ENCODE data around the gene FGF9.

FGF9 gene

DNA sequence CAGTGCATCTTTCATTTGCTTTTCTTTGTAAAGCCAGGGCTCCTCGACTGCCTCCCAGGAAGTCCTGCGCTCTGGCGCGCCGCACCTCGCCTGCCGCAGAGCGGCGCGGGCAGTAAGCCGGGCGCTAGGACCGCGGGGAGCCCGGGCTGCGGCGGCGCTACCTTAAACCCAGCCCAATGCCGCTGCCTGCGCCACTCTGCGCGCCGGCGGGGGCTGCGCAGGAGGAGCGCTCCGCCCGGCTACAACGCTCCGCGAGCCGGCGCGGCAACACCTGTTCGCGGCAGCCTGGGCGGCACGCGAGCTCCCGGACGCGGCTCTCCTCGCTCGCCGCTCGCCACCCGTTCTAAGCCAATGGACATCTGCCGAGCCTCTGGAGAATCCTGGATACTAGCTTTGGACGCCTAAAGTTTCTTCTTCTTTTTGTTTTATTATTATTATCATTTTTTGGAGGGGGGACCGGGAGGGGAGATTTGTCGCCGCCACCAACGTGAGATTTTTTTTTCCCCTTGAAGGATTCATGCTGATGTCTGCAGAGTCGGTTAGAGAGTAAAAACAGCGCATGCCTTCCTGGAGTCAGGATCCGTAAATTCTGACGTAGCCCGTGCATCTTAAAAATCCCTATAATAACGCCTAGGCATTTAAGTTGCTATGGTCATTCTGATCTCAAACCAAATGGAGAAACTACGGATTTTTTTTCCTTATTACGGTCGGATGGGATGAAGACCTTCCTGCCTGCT is at the start of gene FGF9:
Gene FGF9 (plus strand): TSS at position 191 of the 737 bp plus-strand sequence. CDS start 840 bp downstream, outside the sequence.
- DNase-seq, result peak; percentile 65

DNA sequence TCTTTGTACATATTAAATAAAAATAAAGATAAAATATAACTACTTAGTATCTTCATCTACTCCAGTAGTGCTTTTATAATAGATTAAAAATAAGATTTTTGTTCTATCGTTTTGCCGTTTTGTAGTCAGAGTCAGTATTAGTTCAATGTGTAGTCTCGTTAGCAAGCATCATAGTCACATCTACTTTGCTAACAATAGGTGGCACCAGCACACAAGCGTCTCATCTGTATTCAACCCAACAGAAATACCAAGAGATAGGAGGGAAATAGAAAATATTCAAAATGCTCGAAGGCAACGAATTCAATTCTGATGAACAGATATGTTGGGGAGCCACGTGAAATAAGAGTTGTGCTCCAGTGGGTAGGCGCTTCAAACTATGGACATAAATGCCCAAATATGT is 45.5 kb upstream of the FGF9 start:
- DNase-seq, result no peak

DNA sequence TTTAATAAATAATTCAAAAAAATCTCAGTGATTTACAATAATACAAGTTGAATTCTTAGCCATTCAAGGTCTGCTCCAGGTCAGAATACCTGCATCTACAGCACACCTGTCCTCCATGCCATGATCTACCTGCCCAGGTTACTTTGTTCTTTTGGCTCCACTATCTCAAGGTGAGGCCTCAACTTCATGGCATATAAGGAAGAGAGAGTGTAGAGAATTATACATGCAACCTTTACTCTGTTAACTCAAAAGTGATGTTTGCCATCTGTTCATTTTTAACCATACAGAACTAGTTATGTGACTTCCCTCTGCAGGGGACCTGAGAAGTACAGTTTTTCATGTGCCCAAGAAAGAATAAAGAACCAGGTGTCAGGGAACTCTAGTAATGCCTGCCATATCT is 38.7 kb upstream of the FGF9 start:
- DNase-seq, result no peak

DNA sequence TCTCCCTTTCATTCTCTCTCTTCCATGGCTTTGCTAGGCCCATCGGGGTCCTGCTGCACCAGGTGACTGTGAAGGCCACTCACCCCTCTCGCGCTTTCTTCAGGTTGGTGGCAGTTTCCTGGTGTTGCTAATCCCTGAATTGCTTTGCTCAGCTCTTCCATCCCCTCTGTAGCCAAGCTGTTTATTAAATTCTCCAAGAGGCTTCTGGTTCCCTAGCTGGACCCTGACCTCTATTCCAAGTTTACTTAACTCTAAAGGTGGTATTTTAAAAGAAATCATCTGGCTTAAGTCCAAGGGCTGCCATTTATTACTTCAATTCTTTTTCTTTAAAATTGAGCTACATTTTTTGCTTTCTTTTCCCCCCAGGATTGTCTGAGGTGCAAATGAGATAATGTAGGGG is 34.2 kb upstream of the FGF9 start:
- DNase-seq, result no peak

DNA sequence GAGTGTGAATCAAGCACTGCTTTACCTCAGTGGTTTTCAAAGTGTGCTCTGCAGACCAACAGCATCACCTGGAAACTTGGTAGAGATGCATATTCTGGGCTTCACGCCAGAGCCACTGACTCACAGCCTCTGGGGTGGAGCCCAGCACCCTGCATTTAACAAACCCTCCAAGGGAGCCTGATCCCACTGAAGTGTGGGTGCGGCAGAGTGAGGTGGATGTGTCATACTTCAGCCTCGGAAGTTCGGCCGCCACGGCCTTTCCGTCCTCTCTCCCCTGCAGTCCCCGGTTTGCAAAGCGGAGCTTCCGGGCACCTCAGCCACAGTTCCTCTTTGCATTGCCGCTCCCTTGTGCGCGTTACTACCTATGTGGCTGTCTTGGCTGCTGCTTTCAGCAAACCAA is 33.6 kb upstream of the FGF9 start:
- no peak for DNase-seq

DNA sequence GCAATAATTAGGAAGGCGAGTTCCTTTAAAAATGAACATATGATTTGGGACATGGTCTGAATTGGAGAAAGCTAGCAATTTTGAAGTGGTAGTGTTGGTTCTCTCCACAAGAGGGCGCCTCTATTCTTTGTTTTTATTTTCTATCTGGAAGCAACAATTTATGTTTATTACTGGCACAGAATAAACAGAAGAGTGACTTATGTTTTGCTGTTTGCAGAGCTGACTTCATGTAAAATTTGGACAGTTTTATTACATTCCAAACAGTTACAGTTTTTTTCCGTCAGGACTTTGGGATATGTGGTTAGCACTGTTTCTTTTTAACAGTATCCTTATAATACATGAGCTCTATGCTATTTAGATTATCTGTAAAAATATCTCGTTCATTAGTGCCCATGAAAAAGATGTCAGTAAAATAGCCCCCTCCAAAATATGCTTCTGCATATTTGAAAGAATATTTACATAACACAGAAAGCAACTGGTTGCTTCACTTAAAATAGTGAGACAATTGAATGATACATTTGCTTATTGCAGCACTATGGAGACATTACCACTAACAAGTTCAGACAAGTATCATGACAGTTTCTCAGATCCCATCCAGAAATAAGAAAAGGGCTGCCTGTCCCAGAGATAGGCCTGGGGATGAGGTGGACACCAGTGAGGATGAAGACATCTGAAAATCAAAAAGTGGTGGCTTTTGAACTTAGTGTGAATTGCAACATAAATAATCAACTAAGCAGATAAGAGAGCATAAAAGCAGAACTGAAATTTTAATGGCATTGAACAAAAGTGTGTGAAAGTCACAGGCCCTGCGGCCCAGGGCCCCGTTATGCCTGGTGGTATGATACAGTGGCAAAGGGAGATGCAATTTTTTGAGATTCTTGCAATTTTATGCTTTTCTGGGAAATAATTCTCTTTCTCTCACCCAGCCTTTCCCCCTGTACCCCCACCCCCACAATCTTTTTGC is 32.3 kb upstream of the FGF9 start:
- peak; percentile 57 for DNase-seq

DNA sequence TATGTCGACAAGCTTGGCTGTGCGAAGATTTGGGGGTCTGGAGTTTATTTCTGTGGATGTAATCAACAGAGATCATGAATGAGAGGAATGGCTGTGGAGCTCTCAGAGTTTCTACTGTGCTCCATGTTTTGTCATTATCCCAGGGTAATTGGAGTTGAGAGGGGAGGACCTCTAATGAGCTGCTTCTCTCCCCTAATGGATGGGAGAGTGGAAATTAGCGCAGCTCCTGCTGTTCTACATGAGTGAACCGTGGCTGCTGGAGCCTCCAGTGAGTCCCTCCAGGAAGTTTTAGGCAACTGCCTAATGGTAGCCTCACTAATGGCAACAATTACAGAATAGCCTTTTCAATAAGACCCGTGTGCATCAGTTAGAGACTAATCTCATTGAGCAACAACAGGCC is 31.3 kb upstream of the FGF9 start:
- DNase-seq, result no peak

GRCh38 chr13:21641629-21642028 is 29.2 kb upstream of the FGF9 start:
- no peak for DNase-seq

GRCh38 chr13:21657538-21657937 is 13.3 kb upstream of the FGF9 start:
- DNase-seq, result no peak

DNA sequence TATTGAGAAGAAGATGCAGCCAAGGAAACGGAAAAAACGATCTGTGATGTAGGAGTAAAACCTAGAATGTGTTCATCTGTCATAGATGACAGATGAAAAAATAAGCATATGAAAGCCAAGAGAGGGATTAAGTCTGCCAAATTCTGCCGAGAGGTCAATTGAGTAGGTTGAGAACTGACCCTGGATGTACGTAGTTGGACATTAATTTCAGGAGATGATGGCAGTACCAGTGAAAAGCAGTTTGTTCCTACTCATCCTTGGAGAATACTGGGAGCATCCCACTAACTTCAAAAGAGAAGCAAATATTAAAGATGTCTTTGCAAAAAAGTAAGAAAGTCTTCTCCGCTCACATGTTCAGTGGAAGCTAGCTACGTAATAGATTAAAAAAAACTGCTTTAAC is 11.8 kb upstream of the FGF9 start:
- DNase-seq, result no peak

- no peak for DNase-seq
Observed at GRCh38 chr13:21661097-21661909, 9.6 kb upstream of the FGF9 start.

DNA sequence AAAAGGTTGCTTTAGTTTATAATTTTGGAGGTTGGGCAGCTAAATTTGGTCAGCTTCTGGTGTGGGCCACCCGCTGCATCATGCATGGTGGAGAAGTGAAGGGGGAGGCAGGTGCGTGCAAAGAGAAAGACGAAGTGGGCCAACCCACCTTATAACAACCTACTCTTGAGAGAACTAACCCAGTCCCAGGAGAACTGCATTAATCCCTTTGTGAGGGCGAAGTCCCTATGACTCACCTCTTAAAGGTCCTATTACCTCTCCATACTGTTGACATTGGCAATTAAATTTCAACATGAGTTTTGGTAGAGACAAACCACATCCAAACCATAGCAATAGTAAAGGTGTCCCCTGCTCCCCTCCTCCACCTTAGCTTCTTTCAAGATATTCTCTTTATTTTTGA is 7.7 kb upstream of the FGF9 start:
- no peak for DNase-seq

DNA sequence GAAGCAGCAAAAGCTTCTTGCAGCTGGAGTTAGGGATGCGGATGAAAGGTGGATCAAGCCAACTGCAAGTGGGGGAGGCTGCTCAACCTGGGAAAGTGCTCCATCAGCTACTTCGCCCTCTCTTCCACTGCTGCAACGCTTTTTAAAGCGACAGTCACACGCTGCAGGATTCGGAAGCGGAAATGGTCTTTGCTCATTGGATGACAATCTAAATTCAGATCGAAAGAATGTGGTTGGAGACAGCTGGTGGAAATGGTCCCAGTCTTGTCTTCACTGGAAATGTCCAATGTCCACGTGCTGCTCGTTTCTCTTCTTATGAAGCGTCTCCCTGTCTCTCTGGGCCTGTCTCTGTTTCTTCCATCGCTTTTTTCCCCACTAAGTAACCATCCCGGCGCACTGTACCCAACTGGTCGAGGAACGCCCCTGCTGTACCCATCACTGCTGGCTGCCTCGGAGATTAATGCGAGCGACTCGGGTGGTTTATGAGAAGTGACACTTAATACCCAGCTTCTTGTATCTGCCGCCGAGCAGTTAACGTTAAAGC is 2.1 kb upstream of the FGF9 start:
- no peak for DNase-seq

DNA sequence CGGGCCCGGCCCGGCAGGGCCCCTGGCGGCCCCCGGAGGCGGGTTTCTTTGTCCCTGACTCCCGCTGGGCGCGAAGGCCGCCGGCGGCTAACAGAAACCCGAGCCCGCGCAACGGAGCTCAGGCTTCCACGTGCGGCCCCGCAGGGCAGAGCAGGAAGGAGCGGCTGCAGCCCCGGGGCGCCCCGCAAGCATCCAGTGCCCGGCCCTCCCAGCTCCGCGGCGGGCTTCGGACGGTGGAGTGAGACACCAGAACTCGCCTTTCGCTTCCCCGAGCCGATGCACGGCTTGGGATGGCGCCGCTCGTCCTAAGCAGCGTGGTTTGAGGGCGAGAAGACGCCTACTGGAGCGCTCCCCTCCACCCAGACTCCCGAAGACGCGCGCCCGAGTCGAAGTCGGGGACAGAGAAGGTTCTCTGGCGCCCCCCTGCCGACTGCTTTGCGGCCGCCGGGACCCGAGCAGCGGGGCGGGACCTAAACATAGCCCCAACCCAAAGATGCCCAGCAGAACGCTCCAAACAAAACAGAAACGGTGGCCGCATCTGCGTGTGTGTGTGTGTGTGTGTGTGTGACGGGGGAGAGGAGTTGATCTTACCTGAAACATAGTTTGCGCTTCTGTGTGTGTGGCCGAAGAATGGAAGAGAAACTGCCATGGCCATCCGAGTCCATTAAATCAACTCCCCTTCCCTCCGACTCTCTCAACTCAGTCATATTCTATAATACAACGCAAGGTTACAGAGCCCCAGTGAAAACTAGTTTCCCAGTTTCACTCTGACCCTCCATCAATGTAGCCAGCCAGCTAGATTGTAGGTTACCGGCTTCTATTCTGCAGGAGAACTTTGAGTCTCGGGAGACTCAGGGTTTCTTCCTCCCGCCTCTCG is 629 bp upstream of the FGF9 start:
- DNase-seq, result peak; percentile 13

- no peak for DNase-seq
Observed at GRCh38 chr13:21671620-21672286, 880 bp downstream of the FGF9 start.

DNA sequence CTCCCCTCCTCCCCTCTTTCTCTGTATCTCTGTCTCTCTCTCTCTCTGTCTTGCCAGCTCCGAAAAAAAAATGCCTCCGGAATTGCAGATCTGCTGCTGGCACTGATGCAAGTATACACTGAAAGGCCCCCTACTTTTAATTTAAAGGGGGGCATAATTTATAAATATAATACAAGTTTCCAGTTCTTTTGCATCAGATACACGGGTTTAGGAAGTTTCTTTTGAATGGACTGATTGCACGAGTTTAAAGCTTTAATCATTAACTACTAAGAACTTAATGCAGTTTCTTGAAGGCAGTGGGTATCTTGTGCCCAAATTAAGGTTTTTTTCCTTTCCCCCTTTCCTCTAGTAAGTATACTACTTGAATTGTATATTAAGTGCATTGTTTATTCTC is 1.4 kb downstream of the FGF9 start:
- DNase-seq, result no peak

DNA sequence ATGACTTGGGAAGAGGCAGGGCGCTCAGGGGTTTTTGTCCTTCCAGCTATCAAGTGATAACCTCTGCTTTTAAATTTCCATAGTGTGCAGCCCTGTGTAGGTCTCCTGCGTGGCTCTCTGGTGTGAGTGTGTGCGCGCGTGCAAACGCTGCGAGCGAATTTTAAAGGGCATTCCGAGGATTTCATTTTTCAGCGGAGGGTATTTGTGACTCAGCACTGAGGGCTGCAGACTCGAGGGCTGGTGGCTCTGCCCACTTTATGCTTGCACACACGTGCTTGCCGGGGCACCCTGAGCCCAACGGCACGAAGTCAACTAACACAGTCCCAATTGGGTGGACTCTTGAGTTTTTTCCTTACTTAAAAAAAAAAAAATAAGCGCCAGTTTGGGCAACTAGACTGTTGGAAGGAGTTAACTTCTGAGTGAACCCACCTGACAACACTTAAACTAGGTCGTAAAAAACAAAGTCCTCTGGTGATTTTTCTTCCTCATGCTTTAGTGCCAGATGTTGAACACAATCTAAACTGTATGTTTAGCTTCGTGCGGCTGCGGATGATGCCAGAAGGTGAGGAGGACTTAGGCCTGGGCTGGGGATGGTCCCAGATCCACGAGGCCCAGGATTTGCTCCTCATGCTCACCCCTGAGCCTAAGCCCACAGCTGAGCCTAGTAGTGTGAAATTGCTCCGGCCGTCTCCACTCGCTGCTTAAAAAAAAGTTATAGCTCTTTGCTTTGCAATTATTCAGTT is 2.1 kb downstream of the FGF9 start:
- DNase-seq, result no peak

DNA sequence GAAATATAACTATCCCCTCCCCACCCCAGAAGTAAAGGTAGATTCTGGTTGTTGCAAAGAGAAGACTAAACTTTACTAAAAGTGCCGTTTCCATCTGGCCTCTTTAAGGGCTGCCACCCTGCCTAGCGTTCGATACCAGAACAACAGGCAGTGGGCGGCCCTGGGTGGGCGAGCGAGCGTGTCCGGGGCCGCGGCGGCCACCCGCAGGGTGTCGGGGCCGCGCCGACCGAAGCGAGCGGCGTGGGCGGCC is 2.6 kb downstream of the FGF9 start:
- DNase-seq, result no peak

GRCh38 chr13:21673789-21674489 is 3.1 kb downstream of the FGF9 start:
- DNase-seq, result peak; percentile 38

DNA sequence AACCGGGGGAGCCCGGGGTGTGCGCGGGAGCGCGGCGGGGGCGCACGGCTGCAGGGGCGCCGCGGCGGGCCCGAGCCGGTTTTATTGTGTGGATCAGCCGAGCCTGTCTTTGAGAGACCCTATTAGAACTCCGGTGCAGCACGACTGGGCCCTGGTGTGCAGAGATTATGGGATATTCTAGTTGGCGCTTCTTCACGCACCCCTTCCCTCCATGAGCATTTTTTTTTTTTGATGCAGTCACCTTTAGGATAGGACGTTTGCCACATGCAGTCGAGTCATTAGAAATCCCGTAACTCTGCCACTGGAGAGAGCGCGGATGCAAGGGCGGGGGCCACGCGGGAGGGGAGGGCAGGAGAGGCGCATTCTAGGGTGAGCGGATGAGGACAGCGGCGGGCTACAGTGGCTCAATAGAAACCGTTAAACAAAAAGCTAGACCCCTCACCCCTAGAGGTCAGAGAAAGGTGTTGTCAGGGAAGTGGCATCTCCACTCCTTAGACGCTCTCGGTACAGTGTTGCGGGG is 3.7 kb downstream of the FGF9 start:
- DNase-seq, result no peak
